Islet precursor cell (in vitro differentiated cells): ENCODE results near the gene LMBRD1.
"Not testable (repeated sequence)": the region's sequence is repeated elsewhere in the genome, so short reads cannot be mapped to it uniquely, and the experiment has no call there.

Experiments used
- DNase-seq: peaks from one replicate; pipeline ENCODE4 v3.0.0-alpha.2; 2018

Gene LMBRD1

GRCh38 chr6:69796073-69796641 lies 653 bp downstream of the LMBRD1 start:
- DNase-seq: peak; percentile 74

- DNase-seq: no peak
Observed at GRCh38 chr6:69795469-69796072, 1.2 kb downstream of the LMBRD1 start.

GRCh38 chr6:69792292-69792691 lies 4.5 kb downstream of the LMBRD1 start:
- no peak for DNase-seq

GRCh38 chr6:69791065-69791471 lies 5.7 kb downstream of the LMBRD1 start:
- peak; percentile 74 for DNase-seq

- DNase-seq: no peak
Observed at GRCh38 chr6:69790629-69791028, 6.2 kb downstream of the LMBRD1 start.

GRCh38 chr6:69789578-69789977 lies 7.2 kb downstream of the LMBRD1 start:
- no peak for DNase-seq

GRCh38 chr6:69787436-69787835 lies 9.4 kb downstream of the LMBRD1 start:
- not testable (repeated sequence) for DNase-seq

- DNase-seq: no peak
Observed at GRCh38 chr6:69785697-69786096, 11.1 kb downstream of the LMBRD1 start.

GRCh38 chr6:69784595-69785377 lies 12.0 kb downstream of the LMBRD1 start:
- no peak for DNase-seq

GRCh38 chr6:69783108-69783507 lies 13.7 kb downstream of the LMBRD1 start:
- DNase-seq: no peak

- DNase-seq: no peak
Observed at GRCh38 chr6:69780585-69781178, 16.1 kb downstream of the LMBRD1 start.

GRCh38 chr6:69775941-69776340 lies 20.9 kb downstream of the LMBRD1 start:
- no peak for DNase-seq

- DNase-seq: no peak
Observed at GRCh38 chr6:69775585-69775849, 21.3 kb downstream of the LMBRD1 start.

- DNase-seq: no peak
Observed at GRCh38 chr6:69774740-69775584, 21.8 kb downstream of the LMBRD1 start.

- DNase-seq: no peak
Observed at GRCh38 chr6:69771158-69771906, 25.5 kb downstream of the LMBRD1 start.

- DNase-seq: no peak
Observed at GRCh38 chr6:69768664-69769063, 28.1 kb downstream of the LMBRD1 start.

- no peak for DNase-seq
Observed at GRCh38 chr6:69763763-69764162, 33.0 kb downstream of the LMBRD1 start.

GRCh38 chr6:69761853-69762252 lies 35.0 kb downstream of the LMBRD1 start:
- no peak for DNase-seq

GRCh38 chr6:69758214-69758613 lies 38.6 kb downstream of the LMBRD1 start:
- no peak for DNase-seq

GRCh38 chr6:69756907-69757306 lies 39.9 kb downstream of the LMBRD1 start:
- no peak for DNase-seq

- DNase-seq: no peak
Observed at GRCh38 chr6:69756366-69756765, 40.4 kb downstream of the LMBRD1 start.

- no peak for DNase-seq
Observed at GRCh38 chr6:69735027-69735426, 61.8 kb downstream of the LMBRD1 start.
